OCI-LY1 (cell line): Measurements from ENCODE around the gene OSBPL3.

Source experiments
- H2AFZ ChIP-seq: fragments of 200-600 bp; sonication (generic), shearing (Covaris generic); 2 replicates; pipeline ENCODE4 v1.6.0; 2014; ENCODE audit warnings: antibody characterized with exemption, mild to moderate bottlenecking, low read length
- H3F3A ChIP-seq: fragments of 200-600 bp; sonication (generic), shearing (Covaris generic); 2 replicates; pipeline ENCODE4 v1.6.0; 2014; ENCODE audit warnings: mild to moderate bottlenecking, antibody characterized with exemption, low read length, moderate library complexity; ENCODE audit not compliant: insufficient read depth
- H3K27ac ChIP-seq: fragments of 200-600 bp; sonication (generic); 2 replicates; pipeline ENCODE4 v1.5.1; 2014; ENCODE audit warnings: low read length, mixed run types, mild to moderate bottlenecking, low read depth; ENCODE audit not compliant: poor library complexity, severe bottlenecking
- H3K27me3 ChIP-seq: fragments of 200-600 bp; sonication (generic); 2 replicates; pipeline ENCODE4 v1.6.0; 2014; ENCODE audit warnings: antibody characterized with exemption, mild to moderate bottlenecking, low read length, moderate library complexity; ENCODE audit not compliant: insufficient read depth
- H3K36me3 ChIP-seq: fragments of 200-600 bp; sonication (generic); 2 replicates; pipeline ENCODE4 v1.6.1; 2014; ENCODE audit warnings: mild to moderate bottlenecking, antibody characterized with exemption, low read length, moderate library complexity, mixed read lengths; ENCODE audit not compliant: insufficient read depth
- H3K4me1 ChIP-seq: fragments of 200-600 bp; sonication (generic); 2 replicates; pipeline ENCODE4 v1.5.1; 2014; ENCODE audit warnings: mild to moderate bottlenecking, low read length, moderate library complexity; ENCODE audit not compliant: insufficient read depth, severe bottlenecking
- H3K4me2 ChIP-seq: fragments of 200-600 bp; sonication (generic), shearing (Covaris generic); 2 replicates; pipeline ENCODE4 v1.6.1; 2014; ENCODE audit warnings: low read length
- H3K4me3 ChIP-seq: fragments of 200-600 bp; sonication (generic); 2 replicates; pipeline ENCODE4 v1.5.1; 2014; ENCODE audit warnings: low read length, low read depth, mild to moderate bottlenecking, mixed read lengths; ENCODE audit not compliant: poor library complexity, severe bottlenecking
- H3K79me2 ChIP-seq: fragments of 200-600 bp; shearing (Covaris generic); 2 replicates; pipeline ENCODE4 v1.6.1; 2016; ENCODE audit warnings: mixed run types, low read length, mixed read lengths; ENCODE audit not compliant: insufficient read depth
- H3K9ac ChIP-seq: fragments of 200-600 bp; sonication (generic), shearing (Covaris generic); 2 replicates; pipeline ENCODE4 v1.6.1; 2014; ENCODE audit warnings: mild to moderate bottlenecking, low read length, mixed read lengths
- H3K9me2 ChIP-seq: fragments of 200-600 bp; sonication (generic), shearing (Covaris generic); 2 replicates; pipeline ENCODE4 v1.6.1; 2014; ENCODE audit warnings: low read depth, mild to moderate bottlenecking, low read length, mixed read lengths
- H3K9me3 ChIP-seq: fragments of 200-600 bp; shearing (Covaris generic); 2 replicates; pipeline ENCODE4 v1.6.1; 2014; ENCODE audit warnings: low read length, mixed read lengths
- H4K20me1 ChIP-seq: fragments of 200-600 bp; sonication (generic), shearing (Covaris generic); 2 replicates; pipeline ENCODE4 v1.6.0; 2016; ENCODE audit warnings: mild to moderate bottlenecking, low read length; ENCODE audit not compliant: insufficient read depth
- EZH2 ChIP-seq: fragments of 200-600 bp; sonication (generic), shearing (Covaris generic); IDR thresholded peaks from 2 replicates; pipeline ENCODE4 v1.8.0; 2017; ENCODE audit warnings: borderline replicate concordance, mixed run types, mild to moderate bottlenecking, antibody characterized with exemption, low read length, moderate library complexity, mixed read lengths
- TF ChIP-seq, protein P1 (sequence below): fragments of 200-600 bp; sonication (generic), shearing (Covaris generic); IDR thresholded peaks from 2 replicates; pipeline ENCODE4 v1.5.1; 2017; ENCODE audit warnings: mild to moderate bottlenecking, antibody characterized with exemption, low read length, moderate library complexity, mixed read lengths

OSBPL3 gene

DNA sequence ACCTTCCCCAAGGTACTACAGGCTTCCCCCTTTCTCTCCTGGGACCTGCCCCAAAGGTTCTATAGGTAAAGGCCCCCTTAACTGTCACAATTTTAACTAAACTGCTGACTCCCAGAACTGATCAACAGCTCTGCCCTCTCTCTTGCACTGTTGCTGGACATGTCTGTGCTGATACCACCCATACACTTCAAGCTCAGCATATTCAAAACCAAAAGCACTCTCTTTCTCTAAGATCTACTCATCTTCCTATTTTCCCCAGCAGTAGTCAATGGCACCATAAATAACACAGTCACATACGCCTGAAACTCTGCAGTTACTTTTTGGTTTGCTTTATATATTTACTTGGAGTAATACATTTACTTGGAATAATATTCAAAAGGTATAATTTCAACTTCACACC, 12.3 kb downstream of the OSBPL3 start:
- no peaks in the 10 kb centered on the region for H3K27me3 ChIP-seq
- TF ChIP-seq EZH2 = no peak
- TF ChIP-seq, protein P1, sequence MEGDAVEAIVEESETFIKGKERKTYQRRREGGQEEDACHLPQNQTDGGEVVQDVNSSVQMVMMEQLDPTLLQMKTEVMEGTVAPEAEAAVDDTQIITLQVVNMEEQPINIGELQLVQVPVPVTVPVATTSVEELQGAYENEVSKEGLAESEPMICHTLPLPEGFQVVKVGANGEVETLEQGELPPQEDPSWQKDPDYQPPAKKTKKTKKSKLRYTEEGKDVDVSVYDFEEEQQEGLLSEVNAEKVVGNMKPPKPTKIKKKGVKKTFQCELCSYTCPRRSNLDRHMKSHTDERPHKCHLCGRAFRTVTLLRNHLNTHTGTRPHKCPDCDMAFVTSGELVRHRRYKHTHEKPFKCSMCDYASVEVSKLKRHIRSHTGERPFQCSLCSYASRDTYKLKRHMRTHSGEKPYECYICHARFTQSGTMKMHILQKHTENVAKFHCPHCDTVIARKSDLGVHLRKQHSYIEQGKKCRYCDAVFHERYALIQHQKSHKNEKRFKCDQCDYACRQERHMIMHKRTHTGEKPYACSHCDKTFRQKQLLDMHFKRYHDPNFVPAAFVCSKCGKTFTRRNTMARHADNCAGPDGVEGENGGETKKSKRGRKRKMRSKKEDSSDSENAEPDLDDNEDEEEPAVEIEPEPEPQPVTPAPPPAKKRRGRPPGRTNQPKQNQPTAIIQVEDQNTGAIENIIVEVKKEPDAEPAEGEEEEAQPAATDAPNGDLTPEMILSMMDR = no peak
- H3F3A ChIP-seq = no peaks in the 10 kb centered on the region
- H4K20me1 ChIP-seq = no peaks in the 10 kb centered on the region
- no peaks in the 10 kb centered on the region for H3K36me3 ChIP-seq
- H3K79me2 ChIP-seq = peaks cover 100% of the 10 kb centered on the region
- H2AFZ ChIP-seq = no peak overlapping the region
- peak overlapping the region; percentile 88 for H3K27ac ChIP-seq
- H3K4me2 ChIP-seq = peak overlapping the region; percentile 43; the same call in 1 of the 2 replicates
- no peaks in the 10 kb centered on the region for H3K9me2 ChIP-seq
- H3K4me3 ChIP-seq = no peak overlapping the region
- H3K9ac ChIP-seq = peak overlapping the region; percentile 3
- H3K4me1 ChIP-seq = peaks cover 99% of the 10 kb centered on the region
- no peaks in the 10 kb centered on the region for H3K9me3 ChIP-seq

GRCh38 chr7:24966802-24967201, 13.2 kb downstream of the OSBPL3 start:
- Histone ChIP-seq H3K79me2 (peaks cover 99% of the 10 kb centered on the region), H3K27ac (peak overlapping the region; percentile 88), H3K9ac (no peak overlapping the region; the same call in 1 of the 2 replicates), H3K4me2 (peak overlapping the region; percentile 43), H4K20me1 (no peaks in the 10 kb centered on the region), H2AFZ (no peak overlapping the region), H3K4me1 (peaks cover 95% of the 10 kb centered on the region), H3K9me3 (no peaks in the 10 kb centered on the region), H3K27me3 (no peaks in the 10 kb centered on the region), H3K4me3 (no peak overlapping the region), H3F3A (no peaks in the 10 kb centered on the region), H3K9me2 (no peaks in the 10 kb centered on the region), H3K36me3 (no peaks in the 10 kb centered on the region)
- no peak for TF ChIP-seq EZH2
- TF ChIP-seq, protein P1 = no peak

DNA sequence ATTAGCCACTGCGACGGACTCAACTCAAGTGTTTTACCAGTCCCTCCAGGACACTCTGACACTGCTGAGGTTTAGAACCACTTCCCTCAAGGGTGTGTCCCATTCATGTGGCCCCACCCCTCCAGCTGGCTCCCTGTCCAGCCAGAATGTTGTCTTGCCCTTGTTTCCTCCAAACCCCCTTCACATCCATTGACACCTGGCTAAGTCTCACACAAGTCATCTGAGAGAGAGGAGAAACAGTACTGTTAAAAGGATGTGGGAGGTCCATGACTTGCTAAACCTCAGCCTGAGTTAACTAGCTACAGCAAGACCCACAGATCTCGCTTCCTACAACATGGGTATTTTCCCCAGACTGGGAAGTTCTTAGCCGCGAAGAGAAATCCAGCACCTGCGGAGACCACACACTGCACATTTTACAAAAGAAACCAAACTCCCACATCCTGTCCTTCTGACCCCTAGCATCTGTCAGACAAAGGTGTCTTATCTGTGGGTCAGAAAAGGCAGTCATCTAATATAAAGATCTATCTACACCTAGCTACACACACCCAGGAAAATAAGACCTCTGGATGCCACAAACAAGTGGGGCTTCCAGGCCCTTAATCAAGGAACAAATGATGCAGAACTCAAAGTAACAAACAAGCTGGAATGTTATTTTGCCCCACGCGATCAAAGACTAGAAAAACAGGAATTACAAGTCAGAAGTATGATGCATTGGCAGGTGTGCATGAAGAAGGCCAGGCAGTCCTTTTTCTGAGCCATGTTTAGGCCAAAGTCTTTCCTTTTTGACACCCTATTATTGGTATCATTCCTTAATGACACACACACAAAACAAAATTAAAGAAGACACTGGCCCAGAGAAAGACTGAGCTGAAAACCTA, 13.9 kb downstream of the OSBPL3 start:
- peaks cover 95% of the 10 kb centered on the region for H3K4me1 ChIP-seq
- no peak overlapping the region; the same call in 1 of the 2 replicates for H3K9ac ChIP-seq
- no peak overlapping the region for H2AFZ ChIP-seq
- peak overlapping the region; percentile 88 for H3K27ac ChIP-seq
- peaks cover 99% of the 10 kb centered on the region for H3K79me2 ChIP-seq
- no peaks in the 10 kb centered on the region for H3K36me3 ChIP-seq
- H3K27me3 ChIP-seq = no peaks in the 10 kb centered on the region
- H3K4me3 ChIP-seq = no peak overlapping the region
- no peaks in the 10 kb centered on the region for H3K9me2 ChIP-seq
- no peaks in the 10 kb centered on the region for H4K20me1 ChIP-seq
- no peaks in the 10 kb centered on the region for H3F3A ChIP-seq
- H3K9me3 ChIP-seq = no peaks in the 10 kb centered on the region
- TF ChIP-seq EZH2 = no peak
- TF ChIP-seq, protein P1 = no peak
- peak overlapping the region; percentile 43 for H3K4me2 ChIP-seq
